Large intestine (tissue), 3 donors: ENCODE measurements around the gene DUSP12. TPM values are rescaled to one million over a fixed set of nuclear protein-coding genes. Genes with fewer than 3 reads are reported as not detected.

Source experiments
- DNase-seq, 2 donors: peaks; one replicate each; pipeline versions ENCODE4 v3.0.0 to v3.0.0-alpha.2; 2013
- H3K27ac ChIP-seq: one replicate; pipeline ENCODE4 v1.5.1; 2013; ENCODE audit warnings: low read length
- H3K27me3 ChIP-seq: 2 replicates; pipeline ENCODE4 v1.6.1; 2013; ENCODE audit warnings: low read length; ENCODE audit not compliant: control insufficient read depth, insufficient read depth
- H3K36me3 ChIP-seq: 2 replicates; pipeline ENCODE4 v1.6.1; 2013; ENCODE audit warnings: low read length; ENCODE audit not compliant: control insufficient read depth, insufficient read depth
- H3K4me1 ChIP-seq: one replicate; pipeline ENCODE4 v1.6.1; 2013; ENCODE audit warnings: low read length; ENCODE audit not compliant: control insufficient read depth, insufficient read depth
- H3K4me3 ChIP-seq: one replicate; pipeline ENCODE4 v1.5.1; 2013; ENCODE audit warnings: low read length
- H3K9me3 ChIP-seq: one replicate; pipeline ENCODE4 v1.6.1; 2013; ENCODE audit warnings: mild to moderate bottlenecking, low read depth, low read length, moderate library complexity; ENCODE audit not compliant: control insufficient read depth
- WGBS: methylation state at CpG from one replicate; pipeline ENCODE4 v1.1.5; 2013; ENCODE audit warnings: low lambda C conversion rate; ENCODE audit not compliant: insufficient coverage; 5-methylcytosine and 5-hydroxymethylcytosine counted together
- polyA plus RNA-seq: library from polyadenylated mRNA; unstranded; fragments of 120-200 nt; gene quantifications from one replicate; pipeline ENCODE4 v1.2.1, GENCODE V29; 2013

The DUSP12 gene
- polyA plus RNA-seq, 1 donor = 33.8 TPM

GRCh38 chr1:161737625-161738024 is 12.0 kb upstream of the DUSP12 start:
- H3K9me3 ChIP-seq = no peaks in the 10 kb centered on the region
- H3K27ac ChIP-seq = no peak overlapping the region
- H3K4me3 ChIP-seq = no peak overlapping the region
- no peak for DNase-seq
- H3K36me3 ChIP-seq = no peaks in the 10 kb centered on the region
- WGBS = 60% methylated on average over 1 of the region's 2 CpGs
- H3K4me1 ChIP-seq = no peaks in the 10 kb centered on the region
- H3K27me3 ChIP-seq = peaks cover 28% of the 10 kb centered on the region

- Histone ChIP-seq H3K27me3 (peaks cover 28% of the 10 kb centered on the region), H3K4me1 (no peaks in the 10 kb centered on the region), H3K36me3 (no peaks in the 10 kb centered on the region), H3K9me3 (no peaks in the 10 kb centered on the region), H3K27ac (no peak overlapping the region), H3K4me3 (no peak overlapping the region)
- WGBS = no CpG with 5 or more reads among the region's 4 CpGs
- DNase-seq = peak in 1 of 2 donors; percentile 10
Measured at GRCh38 chr1:161738627-161739287, 10.8 kb upstream of the DUSP12 start.

GRCh38 chr1:161739865-161740566 is 9.6 kb upstream of the DUSP12 start:
- Histone ChIP-seq H3K36me3 (no peaks in the 10 kb centered on the region), H3K27me3 (peaks cover 28% of the 10 kb centered on the region), H3K9me3 (no peaks in the 10 kb centered on the region), H3K4me3 (no peak overlapping the region), H3K4me1 (no peaks in the 10 kb centered on the region), H3K27ac (no peak overlapping the region)
- DNase-seq = no peak
- WGBS = no CpG with 5 or more reads among the region's 8 CpGs

GRCh38 chr1:161740921-161741320 is 8.7 kb upstream of the DUSP12 start:
- Histone ChIP-seq H3K27me3 (peaks cover 26% of the 10 kb centered on the region), H3K4me3 (no peak overlapping the region), H3K27ac (no peak overlapping the region), H3K9me3 (no peaks in the 10 kb centered on the region), H3K4me1 (no peaks in the 10 kb centered on the region), H3K36me3 (no peaks in the 10 kb centered on the region)
- no peak for DNase-seq
- 100% methylated on average over 2 of the region's 6 CpGs for WGBS

- peak; percentile 47 to 55 for DNase-seq
- 100% methylated on average over 1 of the region's 9 CpGs for WGBS
- peaks cover 16% of the 10 kb centered on the region for H3K27me3 ChIP-seq
- H3K9me3 ChIP-seq = no peaks in the 10 kb centered on the region
- no peaks in the 10 kb centered on the region for H3K36me3 ChIP-seq
- no peak overlapping the region for H3K4me3 ChIP-seq
- peak overlapping the region; percentile 31 for H3K27ac ChIP-seq
- H3K4me1 ChIP-seq = no peaks in the 10 kb centered on the region
Measured at GRCh38 chr1:161743231-161743630, 6.4 kb upstream of the DUSP12 start.

- H3K27ac ChIP-seq = no peak overlapping the region
- no peaks in the 10 kb centered on the region for H3K27me3 ChIP-seq
- no CpG with 5 or more reads among the region's 6 CpGs for WGBS
- no peak for DNase-seq
- peaks cover 2% of the 10 kb centered on the region for H3K4me1 ChIP-seq
- H3K9me3 ChIP-seq = no peaks in the 10 kb centered on the region
- H3K4me3 ChIP-seq = no peak overlapping the region
- H3K36me3 ChIP-seq = peaks cover 6% of the 10 kb centered on the region
Measured at GRCh38 chr1:161747801-161748200, 1.8 kb upstream of the DUSP12 start.

- Histone ChIP-seq H3K4me1 (peaks cover 3% of the 10 kb centered on the region), H3K4me3 (no peak overlapping the region), H3K9me3 (no peaks in the 10 kb centered on the region), H3K27ac (no peak overlapping the region), H3K36me3 (peaks cover 5% of the 10 kb centered on the region), H3K27me3 (no peaks in the 10 kb centered on the region)
- 60% methylated on average over 2 of the region's 7 CpGs for WGBS
- peak in 1 of 2 donors; percentile 23 for DNase-seq
Measured at GRCh38 chr1:161763522-161764098, 14.0 kb downstream of the DUSP12 start.

GRCh38 chr1:161766102-161766981 is 16.8 kb downstream of the DUSP12 start, which contains the start of gene ATF6:
Gene ATF6, plus strand, starts transcription at chr1:161766320. Its CDS starts 41 bp downstream, at chr1:161766361.
- WGBS = 0% methylated on average over 2 of the region's 35 CpGs
- DNase-seq = peak; percentile 89 to 97
- Histone ChIP-seq H3K9me3 (no peaks in the 10 kb centered on the region), H3K27ac (peak within 1 kb of the TSS; percentile 73), H3K27me3 (no peaks in the 10 kb centered on the region), H3K4me1 (peaks cover 3% of the 10 kb centered on the region), H3K4me3 (peak within 1 kb of the TSS; percentile 86), H3K36me3 (no peaks in the 10 kb centered on the region)

GRCh38 chr1:161768461-161768860 is 18.9 kb downstream of the DUSP12 start:
- Histone ChIP-seq H3K36me3 (no peaks in the 10 kb centered on the region), H3K9me3 (no peaks in the 10 kb centered on the region), H3K27ac (no peak overlapping the region), H3K4me1 (peaks cover 3% of the 10 kb centered on the region), H3K27me3 (no peaks in the 10 kb centered on the region), H3K4me3 (no peak overlapping the region)
- 100% methylated on average over 1 of the region's 5 CpGs for WGBS
- DNase-seq = no peak
